WI38 (cell line): ENCODE data around the gene DENND6B.

Experiments
- H3K4me3 ChIP-seq: 2 replicates; pipeline ENCODE4 v1.5.1; 2011; ENCODE audit warnings: low read depth, mild to moderate bottlenecking, control low read depth, low read length
- CTCF ChIP-seq: IDR thresholded peaks from 2 replicates; pipeline ENCODE4 v1.5.1; 2012; ENCODE audit warnings: low read depth, mild to moderate bottlenecking, control low read depth, low read length

DENND6B gene

DNA sequence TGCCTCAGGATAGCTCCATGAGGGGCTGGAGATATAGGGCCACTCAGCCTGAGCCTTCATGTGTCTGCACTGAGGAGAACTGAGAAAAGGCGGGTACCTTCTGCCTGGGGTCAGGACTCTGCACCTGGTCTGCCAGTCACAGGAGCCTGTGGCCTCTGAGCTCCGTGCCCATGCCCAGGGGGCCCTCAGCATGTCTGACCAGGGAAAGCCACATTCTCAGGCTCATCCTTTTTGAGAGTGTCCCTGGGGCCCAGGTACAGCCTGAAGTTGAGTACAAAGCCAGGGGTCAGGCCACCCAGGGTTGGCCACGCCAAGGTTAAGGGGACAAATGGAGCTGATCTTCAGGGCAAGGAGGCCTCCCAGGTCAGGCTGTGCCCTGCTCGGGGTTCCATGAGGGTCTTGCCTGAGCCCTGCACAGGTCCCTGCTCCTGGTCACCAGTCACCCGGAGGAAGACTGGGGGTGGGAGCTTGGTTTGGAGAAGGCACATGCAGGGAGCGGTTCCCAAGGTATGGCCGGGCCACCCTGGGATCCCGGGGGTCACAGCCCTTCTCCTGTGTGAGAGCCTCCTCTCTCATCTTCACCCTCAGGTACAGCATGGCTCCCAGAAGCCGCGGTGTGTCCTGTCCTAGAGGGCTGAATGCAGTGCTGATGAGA lies 6.0 kb downstream of the DENND6B start:
- TF ChIP-seq CTCF = no peak
- no peak overlapping the region for H3K4me3 ChIP-seq

DNA sequence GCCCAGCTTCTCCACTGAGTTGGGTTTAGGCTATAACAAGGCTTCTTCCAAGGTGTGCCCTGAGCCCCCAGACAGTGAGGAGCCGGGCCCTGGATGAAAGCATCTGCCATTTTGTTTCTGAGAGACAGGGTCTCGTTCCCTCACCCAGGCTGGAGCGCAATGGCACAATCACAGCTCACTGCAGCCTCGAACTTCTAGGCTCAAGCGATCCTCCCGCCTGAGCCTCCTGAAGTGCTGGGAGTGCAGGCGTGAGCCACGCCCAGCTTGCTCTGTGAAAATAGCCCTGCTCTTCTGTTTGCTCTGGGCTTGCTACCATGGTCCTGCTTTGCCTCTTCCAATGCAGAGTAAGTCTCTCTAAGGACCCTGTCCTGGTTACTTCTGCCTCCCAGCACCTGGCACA lies 6.7 kb downstream of the DENND6B start:
- TF ChIP-seq CTCF = no peak
- no peak overlapping the region for H3K4me3 ChIP-seq

DNA sequence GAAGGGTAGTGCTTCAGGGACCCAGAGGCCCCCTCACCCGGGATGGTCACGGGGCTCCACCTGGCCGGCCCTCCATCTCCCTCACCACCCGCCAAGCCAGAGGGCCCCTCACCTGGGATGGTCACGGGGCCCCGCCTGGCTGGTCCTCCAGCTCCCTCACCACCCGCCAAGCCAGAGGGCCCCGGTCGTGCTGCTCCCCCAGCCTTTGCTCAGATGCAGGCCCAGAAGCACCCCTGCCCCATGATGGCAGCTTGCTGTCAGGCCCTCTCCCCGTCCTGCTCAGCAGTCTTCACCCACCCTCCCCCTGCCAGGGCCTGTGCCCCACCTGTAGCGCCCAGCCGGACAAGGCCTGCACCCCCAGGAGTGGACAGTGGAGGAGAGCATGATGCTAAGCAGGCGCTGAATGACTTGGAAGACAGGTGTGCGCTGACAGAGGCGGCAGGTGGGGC lies 7.3 kb downstream of the DENND6B start:
- no peak overlapping the region for H3K4me3 ChIP-seq
- no peak for TF ChIP-seq CTCF

DNA sequence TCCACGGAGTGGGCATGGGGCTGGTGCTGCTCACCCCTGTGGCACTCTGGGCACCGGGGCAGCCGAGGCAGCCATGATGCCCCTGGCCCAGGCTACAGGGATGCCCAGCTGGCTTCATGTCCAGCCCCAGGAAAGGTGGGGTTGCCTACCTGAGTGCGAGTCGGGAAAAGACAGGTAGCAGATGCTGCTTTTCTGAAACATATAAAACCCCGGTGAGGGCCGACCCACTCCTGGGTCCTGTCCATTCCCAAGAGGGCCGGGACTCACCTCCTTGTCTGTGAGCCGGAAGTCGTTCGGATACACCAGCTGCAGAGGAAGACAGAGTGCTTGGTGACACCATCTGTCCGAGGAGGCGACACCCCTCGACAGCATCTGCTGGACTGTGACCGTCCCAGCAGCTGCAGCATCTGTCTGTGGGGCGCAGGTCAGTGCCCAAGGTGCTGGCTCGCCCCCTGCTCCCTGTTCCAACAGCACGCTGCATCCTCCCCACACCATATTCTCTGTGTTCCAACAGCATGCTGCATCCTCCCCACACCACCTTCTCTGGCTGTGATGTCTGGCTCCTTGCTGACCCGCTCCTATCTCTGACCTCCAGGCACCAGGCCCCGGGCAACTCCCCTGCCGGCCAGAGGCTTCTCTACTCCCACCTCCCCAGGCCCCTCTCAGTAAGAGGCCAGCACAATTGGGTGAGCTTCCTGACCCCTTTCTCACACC lies 8.0 kb downstream of the DENND6B start:
- TF ChIP-seq CTCF = no peak
- H3K4me3 ChIP-seq = no peak overlapping the region

- no peak overlapping the region for H3K4me3 ChIP-seq
- no peak for TF ChIP-seq CTCF
Observed at GRCh38 chr22:50318356-50318697, 8.5 kb downstream of the DENND6B start.

DNA sequence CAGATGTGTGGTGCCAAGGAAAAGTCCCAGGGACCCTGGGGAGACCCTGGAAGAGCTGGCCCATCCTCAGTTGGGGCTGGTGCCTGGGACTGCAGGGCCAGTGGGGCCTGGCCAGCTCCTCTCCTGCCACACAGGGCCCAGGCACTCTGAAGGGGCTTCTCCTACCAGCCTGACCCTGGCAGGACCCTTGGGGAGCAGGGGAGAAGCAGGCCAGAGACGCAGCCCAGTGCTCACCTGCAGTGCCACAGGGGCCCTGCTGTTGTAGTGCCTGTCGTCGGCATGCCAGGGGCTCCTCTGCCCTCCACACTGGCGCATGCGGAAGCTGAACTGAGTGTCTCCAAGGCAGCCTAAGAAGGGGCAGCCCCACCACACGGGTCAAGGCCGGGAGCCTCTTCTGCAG lies 9.1 kb downstream of the DENND6B start:
- no peak for TF ChIP-seq CTCF
- no peak overlapping the region for H3K4me3 ChIP-seq

GRCh38 chr22:50317178-50317577 lies 9.6 kb downstream of the DENND6B start:
- TF ChIP-seq CTCF = no peak
- H3K4me3 ChIP-seq = no peak overlapping the region
